ENCODE results near the gene LRFN3.

GRCh38 chr19:35902870-35903475 lies 33.2 kb upstream of the LRFN3 start:
- TF ChIP-seq CTCF (IDR thresholded peaks at IDR 0.05) (no peak), EZH2 (IDR thresholded peaks at IDR 0.05) (no peak), EZH2phosphoT487 (IDR thresholded peaks at IDR 0.05) (no peak)

Measured in neural progenitor cell (in vitro differentiated cells).